Measurements from ENCODE around the gene PRLH. TPM values are rescaled to one million over a fixed set of nuclear protein-coding genes. Genes with fewer than 3 reads are reported as not detected.
"Not testable (repeated sequence)": the region's sequence is repeated elsewhere in the genome, so short reads cannot be mapped to it uniquely, and the experiment has no call there.

Gene PRLH
- total RNA-seq, 2 experiments from 2014 or later: not detected

DNA sequence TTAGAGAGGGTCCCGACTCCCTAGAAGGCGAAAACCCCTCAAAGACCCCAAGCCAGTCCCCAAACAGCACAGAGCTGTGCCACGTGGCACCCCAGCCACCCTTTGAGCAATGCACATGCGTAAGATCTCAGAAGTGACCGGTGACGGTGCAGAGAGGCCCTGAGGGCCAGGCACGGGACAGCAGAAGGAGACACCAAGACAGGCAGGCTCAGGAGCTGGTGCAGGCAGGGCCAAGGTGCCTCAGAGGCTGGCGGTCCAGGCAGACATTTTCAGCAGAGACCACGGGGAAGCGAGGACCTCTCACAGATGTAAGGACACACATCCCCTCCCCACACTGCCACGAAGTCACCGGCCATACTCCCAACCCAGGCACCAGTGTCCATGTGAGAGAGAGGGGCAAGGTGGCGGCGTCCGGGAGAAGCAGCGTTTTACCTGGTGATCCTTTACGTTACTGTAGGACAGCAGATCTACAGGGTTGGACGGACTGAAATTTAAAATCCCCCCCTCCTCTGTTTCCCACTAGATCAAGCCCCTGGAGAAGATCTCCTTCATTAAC lies 26.1 kb downstream of the PRLH start:
- ChIA-PET POLR2A (no interaction called here), CTCF (interaction anchor here (0.5 to 1.7 kb wide), 5 partner anchors 9 to 647 kb away, joined by 3 to 5 read pairs (median 4); no protein-coding TSS in a partner anchor)

- ChIA-PET CTCF (interaction anchor here (0.5 to 1.7 kb wide), 3 partner anchors 12 to 80 kb away, joined by 3 to 5 read pairs (median 4); no protein-coding TSS in a partner anchor), POLR2A (no interaction called here)
Observed at GRCh38 chr2:237593036-237593435, 26.7 kb downstream of the PRLH start.

- POLR2A ChIA-PET: no interaction called here
Observed at GRCh38 chr2:237593596-237594320, 27.4 kb downstream of the PRLH start.

DNA sequence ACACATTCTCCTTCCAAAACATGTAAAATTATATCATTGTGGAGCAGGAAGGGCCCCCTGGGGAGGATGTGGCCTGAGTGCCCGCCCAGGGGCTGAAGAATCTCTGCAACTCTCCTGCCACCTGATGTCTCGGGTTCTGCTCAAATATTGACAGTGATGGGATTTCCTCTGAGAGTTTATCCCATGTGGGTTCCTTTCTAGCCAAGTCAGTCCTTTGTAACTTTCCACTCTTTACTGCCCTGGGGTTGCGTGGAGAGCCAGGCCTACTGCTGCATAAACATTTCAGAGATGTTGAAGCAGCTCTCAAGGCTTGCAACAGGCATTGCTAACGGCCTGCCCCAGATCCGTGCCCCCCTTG lies 28.1 kb downstream of the PRLH start:
- CTCF ChIA-PET: no interaction called here

More at GRCh38 chr2:237593596-237594320, 27.4 kb downstream of the PRLH start:
- CTCF ChIA-PET: interaction anchor here (1.5 to 1.7 kb wide), 2 partner anchors 12 to 81 kb away, joined by 4 to 5 read pairs; no protein-coding TSS in a partner anchor

GRCh38 chr2:237595829-237596519 lies 29.6 kb downstream of the PRLH start:
- CTCF ChIA-PET, POLR2A ChIA-PET: not testable (repeated sequence)

More for the DNA sequence above, 28.1 kb downstream of the PRLH start:
- POLR2A ChIA-PET: no interaction called here

DNA sequence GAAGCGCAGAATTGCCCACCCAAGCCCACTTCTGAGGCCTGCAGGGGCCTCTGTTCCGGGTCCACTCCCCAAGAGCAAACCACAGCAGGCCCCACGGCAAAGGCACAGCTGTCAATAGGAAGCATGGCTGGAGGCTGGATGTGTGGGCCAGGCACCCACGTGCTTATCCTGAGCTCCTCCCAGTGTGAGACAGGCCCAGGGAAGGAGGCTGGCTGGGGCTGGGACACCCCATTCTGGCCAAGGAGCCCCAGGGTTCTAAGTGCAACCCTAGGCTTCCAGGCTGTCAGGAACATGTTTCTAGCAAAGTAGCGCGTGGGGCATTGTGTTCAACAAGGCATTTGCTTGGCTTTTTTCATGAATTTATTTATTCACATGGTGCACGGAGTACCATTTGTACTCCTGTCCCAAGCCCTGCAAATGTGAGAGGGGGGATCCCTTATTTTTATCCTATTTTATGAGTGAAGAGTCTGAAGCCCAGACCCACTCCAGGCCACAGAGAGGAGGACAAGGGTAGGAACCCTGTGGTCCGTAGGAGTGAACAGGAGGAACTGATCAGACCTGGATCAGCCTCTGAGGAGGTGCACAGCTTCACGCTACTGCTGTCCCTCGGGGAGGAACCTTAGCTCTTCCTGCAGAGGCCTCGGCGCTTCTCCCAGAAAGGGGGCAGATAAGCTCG lies 30.3 kb downstream of the PRLH start:
- POLR2A ChIA-PET: no interaction called here
- CTCF ChIA-PET: no interaction called here

DNA sequence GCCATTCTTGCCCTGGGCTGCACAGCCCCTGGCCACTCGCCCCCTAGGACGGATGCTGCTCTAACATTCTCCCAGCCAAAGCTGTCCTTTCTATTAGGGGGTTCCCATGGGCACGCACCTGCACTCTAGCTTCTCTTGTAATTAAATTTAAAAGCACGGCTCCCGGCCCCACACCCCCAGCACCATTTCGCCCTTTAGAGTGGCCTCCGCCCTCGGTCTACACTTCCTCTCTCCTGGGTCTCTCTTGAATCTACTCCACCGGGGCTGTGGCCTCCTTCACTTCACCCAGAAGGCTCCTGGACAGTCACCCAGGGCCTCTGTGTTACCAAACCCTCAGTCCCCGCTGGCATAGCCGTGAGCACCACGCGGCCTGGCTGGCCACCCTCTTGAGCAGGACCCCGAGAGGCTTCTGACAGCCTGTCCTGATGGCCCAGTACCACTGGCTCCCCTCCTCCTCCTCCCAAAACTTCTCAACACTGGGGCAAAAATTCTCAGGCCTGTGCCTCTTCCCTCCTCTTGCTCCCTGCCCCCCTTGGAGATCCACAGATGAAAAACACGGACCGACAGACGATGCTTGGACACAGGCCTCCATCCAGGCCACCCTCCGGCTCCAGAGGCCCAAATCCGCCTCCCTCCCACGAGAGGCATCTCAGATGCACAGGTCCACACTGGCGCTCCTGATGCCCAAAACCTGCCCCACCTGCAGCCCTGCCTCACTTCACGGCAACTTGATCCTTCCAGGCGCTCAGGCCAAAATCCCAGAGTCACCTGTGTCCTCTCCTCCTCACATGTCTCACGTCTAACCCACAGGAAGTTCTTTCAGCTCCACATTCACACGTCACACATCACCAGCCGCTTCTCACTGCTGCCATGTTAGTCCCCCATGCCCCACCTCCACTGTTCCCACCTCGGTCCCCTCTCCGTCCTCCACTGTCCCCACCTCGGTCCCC lies 31.1 kb downstream of the PRLH start:
- ChIA-PET CTCF (no interaction called here), POLR2A (no interaction called here)

- CTCF ChIA-PET: no interaction called here
- POLR2A ChIA-PET: no interaction called here
Observed at GRCh38 chr2:237598468-237599208, 32.3 kb downstream of the PRLH start.

GRCh38 chr2:237599465-237600110 lies 33.2 kb downstream of the PRLH start:
- ChIA-PET CTCF (no interaction called here), POLR2A (no interaction called here)

DNA sequence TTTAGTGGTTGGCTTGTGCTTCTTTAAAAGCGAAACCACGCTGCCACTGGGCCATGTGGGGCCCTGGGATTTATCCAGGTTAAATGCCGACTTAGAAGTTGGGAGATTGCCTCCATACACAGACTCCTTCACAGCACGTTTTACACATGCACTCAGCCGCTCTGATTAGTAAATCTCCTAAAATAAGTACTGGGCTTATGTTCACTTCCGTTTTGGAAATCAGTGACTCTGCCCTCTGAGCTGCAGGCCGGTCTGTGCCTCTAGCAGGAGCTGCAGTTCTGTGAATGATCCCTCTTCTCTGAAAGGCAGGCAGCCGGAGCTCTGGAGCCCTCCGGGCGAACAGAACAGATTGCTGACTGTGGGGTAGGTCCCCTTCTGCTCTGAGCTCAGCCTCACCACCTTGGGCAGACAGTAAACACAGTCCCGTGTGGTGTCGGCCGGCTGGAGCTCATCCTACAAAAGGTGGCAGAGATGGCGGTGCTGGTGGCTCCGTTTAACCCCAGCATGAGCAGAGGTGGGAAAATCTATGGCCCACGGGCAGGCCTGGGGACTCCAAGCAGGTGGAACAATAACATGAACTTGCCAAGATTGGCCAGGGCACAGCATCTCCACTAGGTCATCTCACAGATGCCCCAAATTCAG lies 34.0 kb downstream of the PRLH start:
- ChIA-PET CTCF (interaction anchor here (1.3 kb wide), 1 partner anchor 72 kb away, joined by 3 read pairs; no protein-coding TSS in a partner anchor), POLR2A (no interaction called here)

GRCh38 chr2:237601453-237602116 lies 35.2 kb downstream of the PRLH start:
- ChIA-PET CTCF (interaction anchor here (1.2 to 1.3 kb wide), 2 partner anchors 31 to 89 kb away, joined by 3 to 4 read pairs; no protein-coding TSS in a partner anchor), POLR2A (no interaction called here)

DNA sequence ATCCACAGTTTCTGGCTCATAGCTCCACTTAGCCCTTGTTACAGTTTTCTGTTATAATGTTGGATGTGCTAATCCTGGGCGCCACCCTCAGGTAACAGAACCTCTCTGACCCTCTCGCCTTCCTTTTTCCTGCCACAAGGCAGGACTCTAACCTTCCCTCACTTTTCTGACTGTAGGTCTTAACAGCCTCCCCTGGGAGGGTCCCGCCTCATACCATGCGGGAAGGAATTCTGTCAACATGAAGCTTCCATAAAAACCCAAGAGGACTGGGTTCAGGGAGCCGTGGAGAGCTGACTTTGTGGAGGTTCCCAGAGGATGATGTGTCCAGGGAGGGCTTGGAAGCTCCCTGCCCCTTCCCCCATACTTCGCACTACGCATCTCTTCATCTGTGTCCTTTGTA lies 36.0 kb downstream of the PRLH start:
- CTCF ChIA-PET: interaction anchor here (1.2 to 1.3 kb wide), 2 partner anchors 32 to 90 kb away, joined by 3 to 4 read pairs; no protein-coding TSS in a partner anchor
- POLR2A ChIA-PET: no interaction called here

- ChIA-PET CTCF (interaction anchor here (0.9 to 1.3 kb wide), 3 partner anchors 12 to 90 kb away, joined by 3 to 4 read pairs (median 3); no protein-coding TSS in a partner anchor), POLR2A (interaction anchor here (1.3 kb wide), 1 partner anchor 70 kb away, joined by 6 read pairs; no protein-coding TSS in a partner anchor)
Observed at GRCh38 chr2:237603049-237603717, 36.8 kb downstream of the PRLH start.

GRCh38 chr2:237603718-237604362 lies 37.5 kb downstream of the PRLH start:
- POLR2A ChIA-PET: interaction anchor here (1.3 kb wide), 1 partner anchor 70 kb away, joined by 6 read pairs; no protein-coding TSS in a partner anchor
- CTCF ChIA-PET: interaction anchor here (0.9 to 1.0 kb wide), 2 partner anchors 11 to 32 kb away, joined by 3 read pairs; no protein-coding TSS in a partner anchor

DNA sequence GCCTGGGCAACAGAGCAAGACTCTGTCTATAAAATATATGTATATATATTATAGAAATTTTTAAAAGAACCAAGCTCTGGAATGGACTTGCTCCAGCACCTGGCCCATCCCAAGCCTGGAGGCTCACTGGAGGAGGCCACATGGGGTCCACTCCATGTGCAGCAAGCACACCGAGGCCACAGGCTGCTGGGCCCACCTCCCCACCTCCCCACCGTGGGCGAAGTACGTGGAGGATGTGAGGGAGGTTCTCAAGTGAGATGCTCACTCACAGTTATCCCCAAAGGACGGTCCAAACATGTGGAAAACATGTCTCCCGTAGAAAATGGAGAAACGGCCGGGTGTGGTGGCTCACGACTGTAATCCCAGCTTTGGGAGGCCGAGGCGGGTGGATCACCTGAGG lies 38.0 kb downstream of the PRLH start:
- CTCF ChIA-PET: interaction anchor here (0.9 kb wide), 1 partner anchor 10 kb away, joined by 3 read pairs; no protein-coding TSS in a partner anchor
- POLR2A ChIA-PET: interaction anchor here (1.3 kb wide), 1 partner anchor 69 kb away, joined by 6 read pairs; no protein-coding TSS in a partner anchor
